ENCODE results near the gene TEX14. TPM values are rescaled to one million over a fixed set of nuclear protein-coding genes. Genes with fewer than 3 reads are reported as not detected.

TEX14 gene
- total and polyA plus RNA-seq, 7 experiments from 2014 or later: 0.17 to 2.4 (median 0.54) TPM; not detected in 2

DNA sequence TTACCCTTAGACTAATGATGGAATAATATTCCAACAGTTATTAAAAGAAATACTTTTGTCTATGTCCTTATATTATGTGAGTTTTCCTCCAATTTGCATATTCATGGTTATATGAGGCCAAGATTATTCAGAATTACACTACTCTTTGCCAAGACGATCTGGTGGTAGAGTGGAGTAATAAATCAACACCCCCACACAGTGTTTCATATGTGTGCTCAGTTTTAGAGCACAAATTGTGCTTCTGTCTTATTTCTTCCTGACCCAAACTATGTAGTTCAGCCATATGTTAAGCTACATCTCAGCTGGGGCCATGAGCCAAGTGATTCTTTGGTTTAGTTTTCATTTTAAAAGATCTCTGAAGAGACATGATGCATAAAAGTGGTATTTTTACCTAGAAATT is 37.0 kb upstream of the TEX14 start:
- Mint-ChIP-seq H3K36me3 (peaks cover 4 to 25% (median 18%) of the 10 kb centered on the region in 5 donors), H3K9me3 (no peaks in the 10 kb centered on the region), H3K4me1 (peaks cover 0 to 4% (median 0%) of the 10 kb centered on the region in 7 donors), H3K27ac (peak overlapping the region in 1 of 9 donors; percentile 6), H3K27me3 (no peaks in the 10 kb centered on the region), H3K4me3 (no peak overlapping the region)
- no peak overlapping the region for H3K4me3 ChIP-seq (ENCODE audit: low read length)
- H3K9me3 ChIP-seq (ENCODE audit: control insufficient read depth in 2 of 3, low read length in 3 of 3): no peaks in the 10 kb centered on the region
- ChIA-PET CTCF (no interaction called here), POLR2A (no interaction called here)
- peaks cover 0 to 16% (median 5%) of the 10 kb centered on the region in 3 experiments for H3K36me3 ChIP-seq (ENCODE audit: control insufficient read depth in 2 of 3, insufficient read depth in 3 of 3, low read length in 3 of 3)
- ATAC-seq: no peak
- H3K27ac ChIP-seq (ENCODE audit: low read depth, low read length): no peak overlapping the region
- H3K27me3 ChIP-seq (ENCODE audit: control insufficient read depth in 2 of 2, insufficient read depth in 2 of 2, low read length in 2 of 2): no peaks in the 10 kb centered on the region
- no peaks in the 10 kb centered on the region for H3K4me1 ChIP-seq (ENCODE audit: control insufficient read depth in 2 of 2, insufficient read depth in 2 of 2, low read length in 2 of 2)
- no peak for DNase-seq
- intact Hi-C loops (cut with micrococcal nuclease): no loop called here

DNA sequence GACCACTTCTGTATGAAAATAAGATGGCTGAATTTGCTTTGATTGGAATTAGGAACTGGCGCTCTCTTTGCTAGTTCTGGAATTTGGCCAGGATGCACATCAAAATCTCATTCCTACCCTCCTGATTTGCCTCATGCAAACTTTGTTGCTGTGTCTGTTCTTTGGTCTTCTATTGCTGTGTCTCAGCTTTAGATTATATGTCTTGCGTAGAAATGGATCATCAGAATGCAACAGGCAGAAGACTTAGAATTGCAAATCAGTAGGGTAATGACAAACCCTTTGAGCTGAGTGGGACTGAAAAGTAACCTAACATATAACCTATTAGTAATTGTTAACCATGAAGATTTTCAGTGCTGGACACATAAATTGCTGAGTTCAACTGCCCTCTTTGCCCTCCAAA is 30.9 kb upstream of the TEX14 start:
- ATAC-seq: no peak
- H3K27ac Mint-ChIP-seq: no peak overlapping the region
- intact Hi-C loops (cut with micrococcal nuclease): no loop called here
- peaks cover 0 to 36% (median 15%) of the 10 kb centered on the region in 5 donors for H3K36me3 Mint-ChIP-seq
- H3K36me3 ChIP-seq (ENCODE audit: control insufficient read depth in 2 of 3, insufficient read depth in 3 of 3, low read length in 3 of 3): peaks cover 0 to 32% (median 5%) of the 10 kb centered on the region in 3 experiments
- no peaks in the 10 kb centered on the region for H3K4me1 Mint-ChIP-seq
- no peaks in the 10 kb centered on the region for H3K27me3 ChIP-seq (ENCODE audit: control insufficient read depth in 2 of 2, insufficient read depth in 2 of 2, low read length in 2 of 2)
- ChIA-PET POLR2A (no interaction called here), CTCF (no interaction called here)
- no peaks in the 10 kb centered on the region for H3K9me3 ChIP-seq (ENCODE audit: control insufficient read depth in 2 of 3, low read length in 3 of 3)
- no peak for DNase-seq
- H3K4me3 Mint-ChIP-seq: no peak overlapping the region
- no peaks in the 10 kb centered on the region for H3K27me3 Mint-ChIP-seq
- H3K9me3 Mint-ChIP-seq: no peaks in the 10 kb centered on the region
- H3K4me3 ChIP-seq (ENCODE audit: low read length): no peak overlapping the region
- H3K27ac ChIP-seq (ENCODE audit: low read depth, low read length): no peak overlapping the region
- no peaks in the 10 kb centered on the region for H3K4me1 ChIP-seq (ENCODE audit: control insufficient read depth in 2 of 2, insufficient read depth in 2 of 2, low read length in 2 of 2)

DNA sequence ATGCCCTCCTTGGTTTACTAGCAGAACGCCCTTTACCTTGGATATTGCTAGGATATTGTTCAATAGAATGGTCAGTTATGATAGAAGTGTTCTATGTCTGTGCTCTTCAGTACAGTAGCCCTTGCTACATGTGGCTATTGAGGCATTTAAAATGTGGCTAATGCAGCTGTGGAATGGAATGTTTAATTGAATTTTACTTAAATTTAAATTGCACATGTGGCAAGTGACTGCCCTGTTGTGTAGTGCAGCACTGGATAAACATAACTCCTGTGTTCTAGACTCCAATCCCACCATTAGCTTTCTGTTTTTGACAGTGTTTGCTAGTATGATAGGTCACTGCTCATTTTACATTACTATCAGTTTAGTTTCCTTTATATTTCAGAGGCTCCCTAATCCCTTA is 30.4 kb upstream of the TEX14 start:
- POLR2A ChIA-PET: no interaction called here
- H3K27ac Mint-ChIP-seq: peak overlapping the region in 1 of 9 donors; percentile 40
- peaks cover 0 to 36% (median 5%) of the 10 kb centered on the region in 3 experiments for H3K36me3 ChIP-seq (ENCODE audit: control insufficient read depth in 2 of 3, insufficient read depth in 3 of 3, low read length in 3 of 3)
- no peak overlapping the region for H3K27ac ChIP-seq (ENCODE audit: low read depth, low read length)
- ATAC-seq: no peak
- H3K27me3 ChIP-seq (ENCODE audit: control insufficient read depth in 2 of 2, insufficient read depth in 2 of 2, low read length in 2 of 2): no peaks in the 10 kb centered on the region
- no peaks in the 10 kb centered on the region for H3K4me1 Mint-ChIP-seq
- no peaks in the 10 kb centered on the region for H3K27me3 Mint-ChIP-seq
- intact Hi-C loops (cut with micrococcal nuclease): no loop called here
- no peaks in the 10 kb centered on the region for H3K4me1 ChIP-seq (ENCODE audit: control insufficient read depth in 2 of 2, insufficient read depth in 2 of 2, low read length in 2 of 2)
- no peak overlapping the region for H3K4me3 ChIP-seq (ENCODE audit: low read length)
- peaks cover 0 to 33% (median 15%) of the 10 kb centered on the region in 5 donors for H3K36me3 Mint-ChIP-seq
- H3K9me3 Mint-ChIP-seq: no peaks in the 10 kb centered on the region
- CTCF ChIA-PET: no interaction called here
- no peaks in the 10 kb centered on the region for H3K9me3 ChIP-seq (ENCODE audit: control insufficient read depth in 2 of 3, low read length in 3 of 3)
- DNase-seq: no peak
- no peak overlapping the region for H3K4me3 Mint-ChIP-seq

DNA sequence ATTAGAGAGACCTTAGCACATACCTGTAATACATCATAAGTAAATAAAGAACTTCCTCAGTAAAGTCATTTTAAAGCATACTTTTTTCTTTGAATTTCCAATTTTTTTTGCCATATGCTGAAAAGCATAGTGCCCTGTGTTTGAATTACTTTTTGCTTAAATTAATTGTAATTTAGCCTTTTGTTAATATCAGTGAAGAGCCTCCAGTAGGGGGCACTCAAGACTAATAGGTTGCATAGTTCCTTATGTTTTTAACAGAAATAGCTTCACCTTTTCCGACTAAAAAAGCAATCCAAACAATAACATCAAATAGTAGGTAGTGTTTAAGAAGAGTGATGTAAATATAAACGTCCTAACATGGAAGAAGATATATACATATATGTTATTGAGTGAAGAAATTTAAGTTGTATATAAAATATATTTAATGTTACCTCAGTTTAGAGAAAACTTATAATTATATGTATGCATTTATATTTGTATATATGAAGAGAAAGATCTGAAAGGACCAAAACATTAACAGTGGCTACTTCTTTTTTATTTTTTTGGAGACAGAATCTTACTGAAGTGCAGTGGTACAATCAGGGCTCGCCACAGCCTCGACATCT is 19.2 kb upstream of the TEX14 start:
- Mint-ChIP-seq H3K27me3 (no peaks in the 10 kb centered on the region), H3K4me3 (no peak overlapping the region), H3K4me1 (peaks cover 0 to 12% (median 4%) of the 10 kb centered on the region in 7 donors), H3K36me3 (peaks cover 4 to 25% (median 19%) of the 10 kb centered on the region in 5 donors), H3K27ac (peak overlapping the region in 1 of 9 donors; percentile 42), H3K9me3 (no peaks in the 10 kb centered on the region)
- H3K9me3 ChIP-seq (ENCODE audit: control insufficient read depth in 2 of 3, low read length in 3 of 3): no peaks in the 10 kb centered on the region
- intact Hi-C loops (cut with micrococcal nuclease): loop anchor here (1.0 to 5.0 kb wide), 4 partner anchors 124 to 294 kb away; no protein-coding TSS in a partner anchor
- no peaks in the 10 kb centered on the region for H3K27me3 ChIP-seq (ENCODE audit: control insufficient read depth in 2 of 2, insufficient read depth in 2 of 2, low read length in 2 of 2)
- H3K36me3 ChIP-seq (ENCODE audit: control insufficient read depth in 2 of 3, insufficient read depth in 3 of 3, low read length in 3 of 3): peaks cover 0 to 12% (median 0%) of the 10 kb centered on the region in 3 experiments
- ATAC-seq (no peak), DNase-seq (peak in 7 of 9 donors; percentile 12 to 37 (median 32))
- CTCF ChIA-PET: interaction anchor here (0.7 to 3.3 kb wide), 7 partner anchors 8 to 299 kb away, joined by 3 to 23 read pairs (median 3); no protein-coding TSS in a partner anchor
- POLR2A ChIA-PET: interaction anchor here (0.6 to 1.6 kb wide), 6 partner anchors 18 to 857 kb away, joined by 3 to 7 read pairs (median 4); partner anchors contain the start of gene RAD51C
- H3K4me3 ChIP-seq (ENCODE audit: low read length): no peak overlapping the region
- no peak overlapping the region for H3K27ac ChIP-seq (ENCODE audit: low read depth, low read length)
- H3K4me1 ChIP-seq (ENCODE audit: control insufficient read depth in 2 of 2, insufficient read depth in 2 of 2, low read length in 2 of 2): no peaks in the 10 kb centered on the region

DNA sequence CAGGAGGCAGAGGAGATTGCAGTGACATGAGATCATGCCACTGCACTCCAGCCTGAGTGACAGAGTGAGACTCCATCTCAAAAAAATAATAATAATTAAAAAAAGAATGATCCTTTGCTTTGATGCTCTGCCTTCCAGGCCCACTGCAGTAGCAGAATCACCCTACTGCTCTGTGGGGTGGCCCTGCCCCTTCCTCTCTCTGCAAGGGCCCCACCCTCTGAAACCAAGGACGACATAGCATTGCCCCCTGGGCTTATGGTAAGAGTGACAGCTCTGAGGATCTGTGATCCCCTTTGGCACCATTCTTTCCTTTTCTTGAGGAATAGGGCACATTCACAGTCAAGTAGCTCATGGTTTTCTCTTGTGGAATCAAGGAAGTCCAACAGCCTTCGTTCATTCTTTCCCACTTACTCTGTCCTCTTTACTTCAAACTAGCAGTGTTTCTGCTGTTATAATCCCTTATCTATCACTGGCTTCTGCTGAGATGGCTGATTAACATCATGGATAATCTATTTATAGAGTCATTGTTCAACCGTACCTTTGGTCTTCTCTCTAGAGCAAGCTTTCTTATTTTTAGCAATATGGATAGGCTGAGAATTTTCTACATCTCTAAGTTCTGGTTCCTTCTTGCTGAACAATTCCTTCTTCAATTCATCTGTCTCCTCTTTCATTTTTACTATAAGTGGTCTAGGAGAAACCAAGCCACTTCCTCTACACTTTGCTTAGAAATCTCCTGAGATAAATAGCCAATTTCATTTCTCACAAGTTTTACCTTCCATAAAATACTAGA is 14.7 kb upstream of the TEX14 start:
- DNase-seq (no peak), ATAC-seq (no peak)
- H3K27me3 Mint-ChIP-seq: no peaks in the 10 kb centered on the region
- Histone ChIP-seq H3K9me3 (ENCODE audit: control insufficient read depth in 2 of 3, low read length in 3 of 3) (no peaks in the 10 kb centered on the region), H3K27me3 (ENCODE audit: control insufficient read depth in 2 of 2, insufficient read depth in 2 of 2, low read length in 2 of 2) (no peaks in the 10 kb centered on the region), H3K4me1 (ENCODE audit: control insufficient read depth in 2 of 2, insufficient read depth in 2 of 2, low read length in 2 of 2) (no peaks in the 10 kb centered on the region), H3K27ac (ENCODE audit: low read depth, low read length) (no peak overlapping the region), H3K4me3 (ENCODE audit: low read length) (no peak overlapping the region), H3K36me3 (ENCODE audit: control insufficient read depth in 2 of 3, insufficient read depth in 3 of 3, low read length in 3 of 3) (peaks cover 0 to 22% (median 0%) of the 10 kb centered on the region in 3 experiments)
- H3K4me3 Mint-ChIP-seq: peak overlapping the region in 1 of 10 donors; percentile 8
- H3K9me3 Mint-ChIP-seq: no peaks in the 10 kb centered on the region
- intact Hi-C loops (cut with micrococcal nuclease): no loop called here
- peak overlapping the region in 2 of 9 donors; percentile 33 to 64 for H3K27ac Mint-ChIP-seq
- H3K36me3 Mint-ChIP-seq: peaks cover 4 to 32% (median 19%) of the 10 kb centered on the region in 5 donors
- peaks cover 0 to 30% (median 4%) of the 10 kb centered on the region in 7 donors for H3K4me1 Mint-ChIP-seq
- CTCF ChIA-PET: interaction anchor here (0.6 kb wide), 1 partner anchor 20 kb away, joined by 3 read pairs; no protein-coding TSS in a partner anchor
- POLR2A ChIA-PET: no interaction called here

DNA sequence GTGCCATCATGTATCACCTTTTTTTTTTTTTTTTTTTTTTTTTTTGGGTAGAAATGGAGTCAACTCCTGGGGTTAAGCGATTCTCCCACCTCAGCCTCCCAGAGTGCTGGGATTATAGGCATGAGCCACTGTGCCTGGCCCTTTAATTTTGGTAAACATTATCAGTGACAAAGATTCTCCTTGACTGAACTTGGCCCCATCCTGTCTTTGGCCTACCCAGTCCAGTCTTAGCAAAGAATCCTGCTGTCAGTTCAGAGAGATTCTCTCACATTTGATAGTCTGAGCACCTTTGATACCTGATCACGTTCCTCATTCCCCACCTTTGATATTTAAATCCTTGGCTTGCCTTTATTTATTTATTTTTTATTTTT is 12.1 kb upstream of the TEX14 start:
- no peaks in the 10 kb centered on the region for H3K27me3 Mint-ChIP-seq
- ChIA-PET POLR2A (interaction anchor here (0.7 kb wide), 1 partner anchor 15 kb away, joined by 4 read pairs; no protein-coding TSS in a partner anchor), CTCF (interaction anchor here (0.6 kb wide), 1 partner anchor 571 kb away, joined by 4 read pairs; no protein-coding TSS in a partner anchor)
- no peak overlapping the region for H3K4me3 ChIP-seq (ENCODE audit: low read length)
- no peaks in the 10 kb centered on the region for H3K9me3 Mint-ChIP-seq
- intact Hi-C loops (cut with micrococcal nuclease): no loop called here
- H3K4me3 Mint-ChIP-seq: no peak overlapping the region
- peaks cover 0 to 32% (median 0%) of the 10 kb centered on the region in 7 donors for H3K4me1 Mint-ChIP-seq
- H3K9me3 ChIP-seq (ENCODE audit: control insufficient read depth in 2 of 3, low read length in 3 of 3): no peaks in the 10 kb centered on the region
- no peaks in the 10 kb centered on the region for H3K4me1 ChIP-seq (ENCODE audit: control insufficient read depth in 2 of 2, insufficient read depth in 2 of 2, low read length in 2 of 2)
- H3K27me3 ChIP-seq (ENCODE audit: control insufficient read depth in 2 of 2, insufficient read depth in 2 of 2, low read length in 2 of 2): no peaks in the 10 kb centered on the region
- no peak for ATAC-seq
- H3K36me3 Mint-ChIP-seq: peaks cover 0 to 29% (median 13%) of the 10 kb centered on the region in 5 donors
- no peak overlapping the region for H3K27ac ChIP-seq (ENCODE audit: low read depth, low read length)
- no peak for DNase-seq
- H3K27ac Mint-ChIP-seq: no peak overlapping the region
- peaks cover 0 to 23% (median 0%) of the 10 kb centered on the region in 3 experiments for H3K36me3 ChIP-seq (ENCODE audit: control insufficient read depth in 2 of 3, insufficient read depth in 3 of 3, low read length in 3 of 3)
